HL-60 (cell line): Measurements from ENCODE around the gene RAPGEF4.
A peak's percentile ranks its signal among the peaks of the same experiment; 100 is the strongest.

Experiments
- DNase-seq, 2 experiments: peaks; one replicate each; pipeline ENCODE4 v3.0.0-alpha.2; 2010 to 2020; ENCODE audit warnings: low read depth in 1 of 2, low spot score in 1 of 2
- H3K27ac ChIP-seq: fragments of 250-450 bp; sonication (Bioruptor Pico); replicated peaks from 2 replicates; pipeline ENCODE4 v1.5.1; 2020; ENCODE audit warnings: mild to moderate bottlenecking, moderate library complexity
- H3K27me3 ChIP-seq: fragments of 250-450 bp; sonication (Bioruptor Pico); 2 replicates; pipeline ENCODE4 v1.5.1; 2021; ENCODE audit warnings: mild to moderate bottlenecking, moderate library complexity; ENCODE audit not compliant: insufficient read depth, poor library complexity, severe bottlenecking
- H3K4me3 ChIP-seq: replicated peaks from 2 replicates; pipeline ENCODE4 v1.5.1; 2011; ENCODE audit warnings: mild to moderate bottlenecking, control low read depth, low read length; ENCODE audit not compliant: insufficient read depth
- GABPA ChIP-seq: IDR thresholded peaks from 2 replicates; pipeline ENCODE4 v1.6.1; 2012; ENCODE audit warnings: low read depth
- POLR2AphosphoS5 ChIP-seq: IDR thresholded peaks from 2 replicates; pipeline ENCODE4 v1.6.1; 2012; ENCODE audit warnings: low read depth
- SPI1 ChIP-seq: IDR thresholded peaks from 2 replicates; pipeline ENCODE4 v1.6.1; 2012; ENCODE audit warnings: low read depth, mild to moderate bottlenecking, borderline replicate concordance
- TF ChIP-seq, protein P1 (sequence below): IDR thresholded peaks from one replicate; pipeline ENCODE4 v1.5.1; 2011; ENCODE audit warnings: low read length, control low read depth, inconsistent platforms; ENCODE audit not compliant: insufficient read depth
- TF ChIP-seq, protein P2 (sequence below): IDR thresholded peaks from 2 replicates; pipeline ENCODE4 v1.6.1; 2012; ENCODE audit warnings: low read depth; ENCODE audit not compliant: insufficient replicate concordance

Gene RAPGEF4

DNA sequence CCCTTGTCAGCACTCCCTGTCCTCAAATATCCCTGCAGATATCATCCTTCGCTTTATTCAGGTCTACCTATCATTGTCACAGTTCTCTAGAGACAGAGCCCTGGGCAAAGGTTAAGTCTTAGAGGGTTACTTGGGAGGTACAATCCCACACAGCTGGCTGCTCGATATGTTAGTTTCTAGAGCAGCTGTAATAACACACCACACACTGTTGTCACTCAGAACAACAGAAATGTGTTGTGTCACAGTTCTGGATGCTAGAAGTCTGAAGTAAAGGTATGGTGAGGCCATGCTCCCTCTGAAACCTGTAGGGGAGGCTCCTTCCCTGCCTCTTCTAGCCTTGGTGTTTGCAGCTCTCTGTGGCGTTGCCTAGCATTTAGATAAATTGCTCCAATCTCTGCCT, 9.9 kb upstream of the RAPGEF4 start:
- TF ChIP-seq GABPA (no peak), SPI1 (no peak), POLR2AphosphoS5 (no peak)
- TF ChIP-seq, protein P1, sequence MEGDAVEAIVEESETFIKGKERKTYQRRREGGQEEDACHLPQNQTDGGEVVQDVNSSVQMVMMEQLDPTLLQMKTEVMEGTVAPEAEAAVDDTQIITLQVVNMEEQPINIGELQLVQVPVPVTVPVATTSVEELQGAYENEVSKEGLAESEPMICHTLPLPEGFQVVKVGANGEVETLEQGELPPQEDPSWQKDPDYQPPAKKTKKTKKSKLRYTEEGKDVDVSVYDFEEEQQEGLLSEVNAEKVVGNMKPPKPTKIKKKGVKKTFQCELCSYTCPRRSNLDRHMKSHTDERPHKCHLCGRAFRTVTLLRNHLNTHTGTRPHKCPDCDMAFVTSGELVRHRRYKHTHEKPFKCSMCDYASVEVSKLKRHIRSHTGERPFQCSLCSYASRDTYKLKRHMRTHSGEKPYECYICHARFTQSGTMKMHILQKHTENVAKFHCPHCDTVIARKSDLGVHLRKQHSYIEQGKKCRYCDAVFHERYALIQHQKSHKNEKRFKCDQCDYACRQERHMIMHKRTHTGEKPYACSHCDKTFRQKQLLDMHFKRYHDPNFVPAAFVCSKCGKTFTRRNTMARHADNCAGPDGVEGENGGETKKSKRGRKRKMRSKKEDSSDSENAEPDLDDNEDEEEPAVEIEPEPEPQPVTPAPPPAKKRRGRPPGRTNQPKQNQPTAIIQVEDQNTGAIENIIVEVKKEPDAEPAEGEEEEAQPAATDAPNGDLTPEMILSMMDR = no peak
- TF ChIP-seq, protein P2, sequence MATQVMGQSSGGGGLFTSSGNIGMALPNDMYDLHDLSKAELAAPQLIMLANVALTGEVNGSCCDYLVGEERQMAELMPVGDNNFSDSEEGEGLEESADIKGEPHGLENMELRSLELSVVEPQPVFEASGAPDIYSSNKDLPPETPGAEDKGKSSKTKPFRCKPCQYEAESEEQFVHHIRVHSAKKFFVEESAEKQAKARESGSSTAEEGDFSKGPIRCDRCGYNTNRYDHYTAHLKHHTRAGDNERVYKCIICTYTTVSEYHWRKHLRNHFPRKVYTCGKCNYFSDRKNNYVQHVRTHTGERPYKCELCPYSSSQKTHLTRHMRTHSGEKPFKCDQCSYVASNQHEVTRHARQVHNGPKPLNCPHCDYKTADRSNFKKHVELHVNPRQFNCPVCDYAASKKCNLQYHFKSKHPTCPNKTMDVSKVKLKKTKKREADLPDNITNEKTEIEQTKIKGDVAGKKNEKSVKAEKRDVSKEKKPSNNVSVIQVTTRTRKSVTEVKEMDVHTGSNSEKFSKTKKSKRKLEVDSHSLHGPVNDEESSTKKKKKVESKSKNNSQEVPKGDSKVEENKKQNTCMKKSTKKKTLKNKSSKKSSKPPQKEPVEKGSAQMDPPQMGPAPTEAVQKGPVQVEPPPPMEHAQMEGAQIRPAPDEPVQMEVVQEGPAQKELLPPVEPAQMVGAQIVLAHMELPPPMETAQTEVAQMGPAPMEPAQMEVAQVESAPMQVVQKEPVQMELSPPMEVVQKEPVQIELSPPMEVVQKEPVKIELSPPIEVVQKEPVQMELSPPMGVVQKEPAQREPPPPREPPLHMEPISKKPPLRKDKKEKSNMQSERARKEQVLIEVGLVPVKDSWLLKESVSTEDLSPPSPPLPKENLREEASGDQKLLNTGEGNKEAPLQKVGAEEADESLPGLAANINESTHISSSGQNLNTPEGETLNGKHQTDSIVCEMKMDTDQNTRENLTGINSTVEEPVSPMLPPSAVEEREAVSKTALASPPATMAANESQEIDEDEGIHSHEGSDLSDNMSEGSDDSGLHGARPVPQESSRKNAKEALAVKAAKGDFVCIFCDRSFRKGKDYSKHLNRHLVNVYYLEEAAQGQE = no peak
- Histone ChIP-seq H3K27me3 (no peaks in the 10 kb centered on the region), H3K27ac (no peak overlapping the region), H3K4me3 (no peak overlapping the region)
- DNase-seq = no peak

DNA sequence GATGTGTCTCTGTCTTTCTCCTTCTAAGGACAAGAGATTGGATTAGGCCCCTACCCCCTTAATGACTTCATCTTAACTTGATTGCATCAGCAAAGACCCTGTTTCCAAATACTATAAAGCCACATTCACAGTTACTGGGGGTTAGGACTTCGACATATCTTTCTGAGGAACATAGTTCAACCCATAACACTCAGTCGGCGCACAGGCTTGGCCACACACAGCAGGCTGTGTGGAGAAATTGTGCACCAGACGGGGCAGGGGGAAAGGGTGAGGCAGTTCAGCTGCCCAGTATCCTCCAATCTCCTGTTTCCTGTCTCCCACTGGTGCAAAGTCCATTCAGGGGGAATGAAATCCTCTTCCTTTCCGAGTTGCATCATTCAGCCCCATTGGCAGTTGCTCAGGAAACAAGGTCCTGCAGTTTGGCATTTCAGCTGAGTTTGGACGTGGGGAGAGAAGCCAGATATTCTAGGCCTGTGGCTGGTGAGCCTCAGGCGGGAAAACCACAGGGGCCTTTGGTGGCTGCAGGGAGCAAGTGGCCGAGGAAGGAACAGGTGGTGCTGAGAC, 9.4 kb upstream of the RAPGEF4 start:
- no peak for TF ChIP-seq POLR2AphosphoS5
- DNase-seq = no peak

DNA sequence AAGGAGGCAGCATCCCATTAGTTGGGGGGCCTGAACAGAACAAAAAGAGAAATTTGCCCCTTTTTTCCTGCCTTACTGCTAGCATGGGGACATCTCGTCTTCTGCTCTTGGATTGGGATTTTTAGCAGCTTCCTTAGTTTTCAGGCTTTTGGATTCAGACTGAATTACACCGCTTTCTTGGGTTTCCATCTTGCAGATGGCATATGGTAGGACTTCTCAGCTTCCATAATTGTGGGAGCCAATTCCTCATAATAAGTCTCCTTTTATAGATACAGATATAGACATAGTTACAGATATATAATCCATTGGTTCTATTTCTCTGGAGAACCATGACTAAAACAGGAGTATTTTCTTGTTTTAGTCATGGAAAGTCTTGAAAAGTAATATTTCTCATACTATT, 5.2 kb upstream of the RAPGEF4 start:
- H3K4me3 ChIP-seq = no peak overlapping the region
- no peak for DNase-seq
- H3K27ac ChIP-seq = no peak overlapping the region
- peaks cover 16% of the 10 kb centered on the region for H3K27me3 ChIP-seq
- TF ChIP-seq POLR2AphosphoS5 (no peak), SPI1 (no peak), GABPA (no peak)
- TF ChIP-seq, protein P2 = no peak
- TF ChIP-seq, protein P1 = no peak

More for the DNA sequence above, 9.4 kb upstream of the RAPGEF4 start:
- H3K27me3 ChIP-seq = no peaks in the 10 kb centered on the region
- H3K4me3 ChIP-seq = no peak overlapping the region
- no peak overlapping the region for H3K27ac ChIP-seq

DNA sequence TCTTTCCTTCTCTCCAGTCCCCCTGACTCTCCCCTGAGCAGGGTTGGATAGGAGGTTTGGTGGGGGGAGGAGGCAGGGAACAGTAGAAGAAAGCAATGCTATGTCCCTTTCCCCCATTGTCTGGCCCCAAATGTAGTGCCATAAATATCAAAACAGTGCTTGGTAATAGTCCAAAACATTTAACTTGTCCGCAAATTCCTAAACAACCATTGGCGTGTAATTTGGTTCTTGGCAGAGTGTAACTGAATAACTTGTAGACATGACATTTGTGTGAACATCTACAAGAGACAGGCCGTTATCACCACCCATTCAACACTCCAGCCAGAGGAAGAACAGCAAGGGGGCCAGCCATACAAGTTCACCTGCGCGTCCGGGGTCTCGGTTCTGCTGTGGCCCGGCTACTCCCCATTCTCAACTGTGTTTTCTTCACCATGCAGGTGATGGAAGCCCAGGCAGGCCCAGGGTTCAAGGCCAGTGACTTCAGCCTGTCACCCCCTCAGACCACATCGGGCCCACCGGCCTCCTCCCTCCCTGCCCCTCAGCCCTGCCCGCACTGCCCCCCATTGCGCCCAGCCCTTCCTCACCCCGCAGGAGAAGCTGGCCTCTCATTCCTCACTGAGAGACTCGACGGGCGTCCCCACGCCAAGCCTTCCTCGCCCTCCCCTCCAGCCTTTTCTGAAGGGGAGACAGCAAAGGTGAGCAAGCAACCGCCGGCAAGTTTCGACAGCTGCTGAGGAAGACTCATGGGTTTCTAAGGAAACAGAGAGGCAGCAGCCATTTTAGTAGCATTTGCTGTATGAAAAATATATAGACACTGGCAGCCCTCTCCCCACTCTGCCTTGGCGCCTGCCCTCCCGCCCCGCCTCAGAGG, 699 bp upstream of the RAPGEF4 start:
- peak overlapping the region; percentile 44 for H3K4me3 ChIP-seq
- DNase-seq = no peak
- no peak overlapping the region for H3K27ac ChIP-seq
- TF ChIP-seq POLR2AphosphoS5 = no peak
- TF ChIP-seq, protein P2 = no peak
- no peak for TF ChIP-seq GABPA
- TF ChIP-seq, protein P1 = no peak
- no peak for TF ChIP-seq SPI1
- H3K27me3 ChIP-seq = peaks cover 34% of the 10 kb centered on the region
